Thyroid gland (tissue), 4 donors: Measurements from ENCODE around the gene TYMP.

Source experiments
- CTCF ChIP-seq, 6 experiments: fragments of 200-600 bp in 3 of 6; fragments of 450-650 bp in 3 of 6; sonication (generic) in 3 of 6; IDR thresholded peaks; one replicate each; pipeline ENCODE4 v1.5.1; 2016 to 2019; ENCODE audit warnings: antibody characterized with exemption in 6 of 6, mild to moderate bottlenecking in 2 of 6, inconsistent platforms in 1 of 6, moderate library complexity in 1 of 6
- POLR2A ChIP-seq, 2 donors: fragments of 450-650 bp; IDR thresholded peaks; one replicate each; pipeline ENCODE4 v1.6.1; 2017; ENCODE audit warnings: antibody characterized with exemption in 2 of 2, mild to moderate bottlenecking in 2 of 2, moderate library complexity in 1 of 2

GRCh38 chr22:50537765-50538164 is 8.0 kb upstream of the TYMP start:
- TF ChIP-seq POLR2A (IDR thresholded peaks at IDR 0.05) (no peak), CTCF (IDR thresholded peaks at IDR 0.05) (no peak)
